HepG2 (cell line): Measurements from ENCODE around the gene PTPDC1. TPM values are rescaled to one million over a fixed set of nuclear protein-coding genes. Genes with fewer than 3 reads are reported as not detected.

Experiments
- polyA plus RNA-seq, 8 experiments: library from polyadenylated mRNA; depleted of rRNA in 3 of 8; stranded (reverse) in 7 of 8; unstranded in 1 of 8; fragments of >200 nt; fragmentation: Illumina TruSeq in 4 of 8; extraction: Trizol in 4 of 8; gene quantifications; 2 replicates each; pipeline versions ENCODE4 v1.2.1 to v1.2.3, GENCODE V29; 2011 to 2016; ENCODE audit warnings: low read depth in 4 of 8, missing spikeins in 1 of 8, mixed read lengths in 1 of 8; ENCODE audit not compliant: insufficient read depth in 1 of 8
- total RNA-seq, 5 experiments: library from RNA; depleted of rRNA; stranded (reverse); fragments of >200 nt; fragmentation: Illumina TruSeq; extraction: Trizol; gene quantifications; 2 replicates each; pipeline ENCODE4 v1.2.3, GENCODE V29; 2016; ENCODE audit warnings: low read depth in 1 of 5

Gene PTPDC1
- total and polyA plus RNA-seq, 2 of the 13 experiments (the other 11 are each of a cell fraction or from before 2014, with no cell fraction given): 6.1 to 8.6 TPM

Other genes starting within 250 kb of the PTPDC1 start
- gene BARX1, start 129.1 kb upstream of the PTPDC1 start, total RNA-seq (2016; rRNA removed; fragmentation: Illumina TruSeq; extraction: Trizol): not detected in 2 replicates
- not detected in 2 replicates for gene BARX1, start 129.1 kb upstream of the PTPDC1 start, polyA plus RNA-seq (2011; rRNA removed)
- 1.4 and 2.1 TPM in 2 replicates for gene ZNF169, start 174.8 kb downstream of the PTPDC1 start, total RNA-seq (2016; rRNA removed; fragmentation: Illumina TruSeq; extraction: Trizol)
- gene ZNF169, start 174.8 kb downstream of the PTPDC1 start, polyA plus RNA-seq (2011; rRNA removed): 5.9 and 6.3 TPM in 2 replicates
- 0.07 and 0.09 TPM in 2 replicates for gene NUTM2F, start 244.2 kb downstream of the PTPDC1 start, total RNA-seq (2016; rRNA removed; fragmentation: Illumina TruSeq; extraction: Trizol)
- gene NUTM2F, start 244.2 kb downstream of the PTPDC1 start, polyA plus RNA-seq (2011; rRNA removed): 0.10 TPM in 1 of 2 replicates, not detected in the other